Chondrocyte (in vitro differentiated cells): ENCODE measurements around the gene TESK2. TPM values are rescaled to one million over a fixed set of nuclear protein-coding genes. Genes with fewer than 3 reads are reported as not detected.

Experiments used
- DNase-seq: peaks from one replicate; pipeline ENCODE4 v3.0.0; 2021; ENCODE audit warnings: mixed read lengths, low spot score
- H3K27ac Mint-ChIP-seq: one replicate; pipeline ENCODE4 v1.8.0; 2021; ENCODE audit warnings: mild to moderate bottlenecking, moderate library complexity, mixed read lengths; ENCODE audit not compliant: unreplicated experiment
- H3K27me3 Mint-ChIP-seq: 2 replicates; pipeline ENCODE4 v1.8.0; 2021; ENCODE audit warnings: low read depth, mixed read lengths
- H3K36me3 Mint-ChIP-seq: 2 replicates; pipeline ENCODE4 v1.8.0; 2021; ENCODE audit warnings: low read depth, mixed read lengths
- H3K4me1 Mint-ChIP-seq: 2 replicates; pipeline ENCODE4 v1.8.0; 2021; ENCODE audit warnings: low read depth, mild to moderate bottlenecking, mixed read lengths
- H3K4me3 Mint-ChIP-seq: one replicate; pipeline ENCODE4 v1.8.0; 2021; ENCODE audit warnings: mild to moderate bottlenecking, moderate library complexity, mixed read lengths; ENCODE audit not compliant: unreplicated experiment
- H3K9me3 Mint-ChIP-seq: 2 replicates; pipeline ENCODE4 v1.8.0; 2021; ENCODE audit warnings: low read depth, mixed read lengths
- total RNA-seq: library from RNA; stranded (reverse); gene quantifications from 3 replicates; pipeline ENCODE4 v1.2.1, GENCODE V29; 2021
- TF ChIP-seq, protein P1 (sequence below): fragments of 200-600 bp; sonication (generic); IDR thresholded peaks from 2 replicates; pipeline ENCODE4 v1.5.0; 2021; ENCODE audit warnings: antibody characterized with exemption, mild to moderate bottlenecking, moderate library complexity

Gene TESK2
- total RNA-seq, 1 donor from 2014 or later: 1.6 TPM

DNA sequence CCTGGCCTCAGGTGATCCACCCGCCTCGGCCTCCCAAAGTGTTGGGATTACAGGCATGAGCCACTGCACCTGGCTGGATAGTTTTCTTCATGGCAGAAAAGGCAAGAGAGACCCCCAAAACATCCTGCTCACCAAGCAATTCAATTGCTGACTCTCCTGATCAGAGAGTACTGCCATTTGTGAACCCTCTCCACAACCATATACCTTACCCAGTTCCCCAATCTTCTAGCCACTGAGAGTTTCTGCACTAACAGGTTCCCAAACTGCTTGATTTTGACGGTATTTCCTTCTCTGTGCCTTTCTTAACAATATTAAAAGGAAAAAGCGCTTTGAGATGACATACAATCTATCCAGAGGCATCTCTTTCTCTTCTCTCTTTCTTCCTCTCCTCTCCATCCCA lies 110.8 kb downstream of the TESK2 start:
- Mint-ChIP-seq H3K27me3 (no peaks in the 10 kb centered on the region), H3K36me3 (no peaks in the 10 kb centered on the region), H3K27ac (no peak overlapping the region), H3K4me3 (no peak overlapping the region), H3K4me1 (peaks cover 16% of the 10 kb centered on the region), H3K9me3 (no peaks in the 10 kb centered on the region)
- no peak for DNase-seq
- TF ChIP-seq, protein P1, sequence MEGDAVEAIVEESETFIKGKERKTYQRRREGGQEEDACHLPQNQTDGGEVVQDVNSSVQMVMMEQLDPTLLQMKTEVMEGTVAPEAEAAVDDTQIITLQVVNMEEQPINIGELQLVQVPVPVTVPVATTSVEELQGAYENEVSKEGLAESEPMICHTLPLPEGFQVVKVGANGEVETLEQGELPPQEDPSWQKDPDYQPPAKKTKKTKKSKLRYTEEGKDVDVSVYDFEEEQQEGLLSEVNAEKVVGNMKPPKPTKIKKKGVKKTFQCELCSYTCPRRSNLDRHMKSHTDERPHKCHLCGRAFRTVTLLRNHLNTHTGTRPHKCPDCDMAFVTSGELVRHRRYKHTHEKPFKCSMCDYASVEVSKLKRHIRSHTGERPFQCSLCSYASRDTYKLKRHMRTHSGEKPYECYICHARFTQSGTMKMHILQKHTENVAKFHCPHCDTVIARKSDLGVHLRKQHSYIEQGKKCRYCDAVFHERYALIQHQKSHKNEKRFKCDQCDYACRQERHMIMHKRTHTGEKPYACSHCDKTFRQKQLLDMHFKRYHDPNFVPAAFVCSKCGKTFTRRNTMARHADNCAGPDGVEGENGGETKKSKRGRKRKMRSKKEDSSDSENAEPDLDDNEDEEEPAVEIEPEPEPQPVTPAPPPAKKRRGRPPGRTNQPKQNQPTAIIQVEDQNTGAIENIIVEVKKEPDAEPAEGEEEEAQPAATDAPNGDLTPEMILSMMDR: no peak

DNA sequence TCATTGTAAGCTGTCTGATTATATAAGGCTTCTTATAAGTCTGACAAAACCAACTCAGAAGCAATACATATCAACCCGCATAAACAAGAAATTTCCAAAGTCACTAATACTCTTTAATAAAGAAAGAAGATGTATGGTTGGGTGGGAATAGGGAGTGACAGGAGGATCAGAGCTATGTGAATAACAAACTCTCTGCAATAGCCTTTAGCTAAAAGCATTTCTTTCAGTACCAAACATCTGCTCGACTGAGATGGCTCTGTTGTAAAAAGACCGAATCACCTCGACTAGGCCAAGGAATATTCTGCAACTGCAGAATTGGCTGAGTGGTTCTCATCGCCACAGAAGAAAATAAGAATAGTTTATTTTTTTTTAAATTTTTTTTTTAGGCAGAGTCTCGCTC lies 111.4 kb downstream of the TESK2 start:
- H3K36me3 Mint-ChIP-seq: no peaks in the 10 kb centered on the region
- H3K4me3 Mint-ChIP-seq: no peak overlapping the region
- no peak overlapping the region for H3K27ac Mint-ChIP-seq
- no peak for DNase-seq
- peaks cover 19% of the 10 kb centered on the region for H3K4me1 Mint-ChIP-seq
- TF ChIP-seq, protein P1: no peak
- H3K9me3 Mint-ChIP-seq: no peaks in the 10 kb centered on the region
- no peaks in the 10 kb centered on the region for H3K27me3 Mint-ChIP-seq

DNA sequence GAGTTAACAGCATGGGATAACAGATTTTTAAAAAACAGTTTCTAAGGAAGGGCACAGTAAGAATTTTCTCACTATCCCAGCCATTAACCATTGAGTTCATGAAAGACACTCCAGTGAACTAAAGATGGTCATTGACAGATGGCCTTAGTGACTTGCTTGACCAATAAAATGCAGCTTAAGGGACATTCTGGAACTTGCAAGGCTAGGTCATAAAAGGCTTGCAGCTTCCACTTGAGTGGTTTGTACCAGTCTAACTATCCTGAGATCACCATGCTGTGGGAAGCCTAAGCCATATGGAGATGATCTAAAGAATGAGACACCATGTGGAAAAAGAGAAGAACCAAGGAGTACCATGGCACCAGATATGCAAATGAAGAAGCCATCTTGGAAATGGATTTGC lies 112.8 kb downstream of the TESK2 start:
- Mint-ChIP-seq H3K27me3 (no peaks in the 10 kb centered on the region), H3K36me3 (no peaks in the 10 kb centered on the region), H3K4me3 (no peak overlapping the region), H3K9me3 (no peaks in the 10 kb centered on the region), H3K4me1 (peaks cover 19% of the 10 kb centered on the region), H3K27ac (no peak overlapping the region)
- no peak for DNase-seq
- TF ChIP-seq, protein P1: no peak

DNA sequence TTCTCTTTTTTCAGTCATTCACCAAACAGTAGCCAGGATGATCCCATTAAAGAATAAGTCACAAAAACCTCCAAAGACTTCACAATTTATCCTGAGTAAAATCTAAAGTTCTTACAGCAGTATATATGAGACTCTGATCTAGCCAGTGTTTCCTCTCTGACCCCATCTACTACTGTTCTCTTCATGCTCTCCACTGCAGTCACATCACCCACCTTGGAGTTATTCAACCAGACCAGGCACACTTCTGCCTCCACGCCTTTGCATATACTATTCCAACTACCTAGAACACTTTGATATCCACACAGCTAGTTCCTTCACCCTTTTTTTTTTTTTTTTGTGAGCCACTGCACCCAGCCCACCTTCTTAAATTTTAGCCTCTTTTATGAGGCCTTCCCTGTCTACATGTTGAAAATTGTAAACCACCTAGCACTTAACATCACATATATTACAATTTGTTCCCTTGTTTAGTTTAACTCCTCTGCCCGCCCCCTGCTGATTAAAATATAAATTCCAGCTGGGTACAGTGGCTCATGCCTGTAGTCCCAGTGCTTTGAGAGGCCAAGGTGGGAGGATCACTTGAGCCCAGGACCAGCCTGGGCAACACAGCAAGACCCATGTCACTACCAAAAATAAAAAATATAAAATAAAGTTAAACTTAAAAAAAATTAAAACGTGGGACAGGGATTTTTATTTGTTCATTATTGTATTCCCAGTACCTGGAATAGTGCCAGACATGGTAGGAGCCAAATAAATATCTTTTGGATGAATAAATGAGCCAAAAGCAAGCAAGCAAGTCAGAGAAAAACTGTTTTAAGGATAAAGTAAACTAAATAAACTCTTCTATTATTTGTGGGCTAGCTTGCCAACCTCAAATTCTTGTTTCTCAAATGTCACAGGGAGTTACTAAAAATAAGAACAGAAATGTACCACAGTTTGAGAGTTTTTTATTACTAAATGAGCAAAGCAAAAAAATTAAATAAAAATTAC lies 115.6 kb downstream of the TESK2 start:
- Mint-ChIP-seq H3K4me1 (peaks cover 19% of the 10 kb centered on the region), H3K27me3 (peaks cover 2% of the 10 kb centered on the region), H3K4me3 (no peak overlapping the region), H3K9me3 (no peaks in the 10 kb centered on the region), H3K36me3 (no peaks in the 10 kb centered on the region), H3K27ac (peak overlapping the region; percentile 28)
- DNase-seq: no peak
- TF ChIP-seq, protein P1: peak; percentile 46

DNA sequence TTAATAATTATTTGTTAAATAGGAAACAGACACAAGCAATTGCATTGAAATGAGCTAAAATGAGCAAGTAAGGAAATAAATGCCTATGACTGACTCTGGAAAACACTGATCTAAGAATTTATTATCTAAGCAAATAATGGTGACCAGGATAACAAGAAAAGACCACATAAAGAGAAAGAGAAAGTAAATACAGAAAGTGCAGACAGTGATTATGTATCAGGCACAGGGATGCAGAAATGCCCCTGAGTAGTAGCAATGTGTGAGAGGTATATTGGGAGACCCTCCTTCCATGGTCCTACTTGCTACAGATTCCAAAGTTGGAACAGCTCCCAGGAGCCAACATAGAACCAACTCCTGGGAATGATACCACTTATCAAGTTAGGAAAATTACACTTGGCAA lies 117.4 kb downstream of the TESK2 start:
- no peak overlapping the region for H3K27ac Mint-ChIP-seq
- no peak overlapping the region for H3K4me3 Mint-ChIP-seq
- TF ChIP-seq, protein P1: no peak
- no peaks in the 10 kb centered on the region for H3K9me3 Mint-ChIP-seq
- H3K4me1 Mint-ChIP-seq: peaks cover 19% of the 10 kb centered on the region
- DNase-seq: no peak
- peaks cover 2% of the 10 kb centered on the region for H3K27me3 Mint-ChIP-seq
- H3K36me3 Mint-ChIP-seq: no peaks in the 10 kb centered on the region
